Right lung (tissue), 5 donors: Measurements from ENCODE around the gene TMTC2. TPM values are rescaled to one million over a fixed set of nuclear protein-coding genes. Genes with fewer than 3 reads are reported as not detected.
"Not testable (repeated sequence)": the region's sequence is repeated elsewhere in the genome, so short reads cannot be mapped to it uniquely, and the experiment has no call there.

Experiments
- DNase-seq, 2 donors: peaks; one replicate each; pipeline ENCODE4 v3.0.0-alpha.2; 2013
- polyA plus RNA-seq, 5 donors: library from polyadenylated mRNA; unstranded; fragments of 120-200 nt; gene quantifications; one replicate each; pipeline versions ENCODE4 v1.2.1 to v1.2.3, GENCODE V29; 2013; ENCODE audit warnings: inconsistent platforms in 1 of 5, low replicate concordance in 1 of 5; ENCODE audit not compliant: insufficient read length in 5 of 5, insufficient read depth in 1 of 5

TMTC2 gene
- polyA plus RNA-seq, 5 donors, result 19.2 to 48.1 (median 43.6) TPM

DNA sequence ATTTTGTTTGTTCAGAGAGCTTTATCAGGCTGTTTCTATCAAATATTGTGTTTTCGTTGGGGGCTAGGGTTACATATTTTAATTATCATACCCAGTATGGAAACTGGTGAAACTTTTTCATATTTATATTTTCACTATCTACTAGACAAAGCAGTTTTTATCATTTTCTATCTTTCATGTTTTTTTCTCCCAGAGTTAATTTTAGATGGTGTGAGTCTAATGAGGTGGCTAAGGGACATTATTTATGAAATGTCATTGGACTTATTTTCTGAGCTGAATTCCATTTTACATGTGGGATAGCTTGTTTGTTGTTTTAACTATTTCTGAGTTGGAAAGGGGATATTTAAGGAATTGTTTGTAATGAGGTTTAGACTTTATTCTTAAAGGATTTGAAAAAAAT, 100.3 kb downstream of the TMTC2 start:
- DNase-seq, result peak in 1 of 2 donors; percentile 24

DNA sequence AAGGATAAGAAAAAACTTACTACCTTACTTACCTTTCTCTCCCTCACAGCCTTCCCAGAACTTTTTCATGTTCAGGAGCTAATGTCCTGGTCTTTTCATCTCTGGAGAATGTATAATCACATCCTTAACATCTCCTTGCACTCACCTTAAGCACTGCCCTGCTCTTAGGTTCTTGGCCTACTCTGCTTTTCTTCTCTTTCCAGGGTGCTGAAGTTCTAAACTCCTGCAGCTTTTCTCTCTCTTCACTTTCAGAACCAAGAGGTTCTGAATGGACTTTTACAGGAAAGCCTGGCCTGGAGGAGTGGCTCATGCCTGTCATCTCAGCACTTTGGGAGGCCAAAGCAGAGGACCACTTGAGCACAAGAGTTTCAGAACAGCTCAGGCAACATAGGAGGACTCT, 101.9 kb downstream of the TMTC2 start:
- no peak for DNase-seq

DNA sequence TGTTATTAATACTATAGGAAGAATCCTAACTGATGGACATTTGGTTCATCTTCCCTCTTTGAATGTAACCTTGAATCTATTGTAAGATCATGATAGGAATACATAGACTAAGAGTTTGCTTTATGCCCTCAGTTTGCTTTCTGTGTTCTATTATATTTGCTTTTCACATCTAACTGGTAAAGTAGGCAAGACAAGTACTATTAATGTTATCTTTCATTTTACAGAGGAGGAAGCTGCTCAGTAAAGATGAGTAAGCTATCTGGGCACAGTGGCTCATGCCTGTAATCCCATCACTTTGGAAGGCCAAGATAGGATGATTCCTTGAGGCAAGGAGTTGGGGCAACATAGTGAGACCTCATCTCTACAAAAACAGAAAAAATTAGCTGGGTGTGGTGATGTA, 103.0 kb downstream of the TMTC2 start:
- no peak for DNase-seq

DNA sequence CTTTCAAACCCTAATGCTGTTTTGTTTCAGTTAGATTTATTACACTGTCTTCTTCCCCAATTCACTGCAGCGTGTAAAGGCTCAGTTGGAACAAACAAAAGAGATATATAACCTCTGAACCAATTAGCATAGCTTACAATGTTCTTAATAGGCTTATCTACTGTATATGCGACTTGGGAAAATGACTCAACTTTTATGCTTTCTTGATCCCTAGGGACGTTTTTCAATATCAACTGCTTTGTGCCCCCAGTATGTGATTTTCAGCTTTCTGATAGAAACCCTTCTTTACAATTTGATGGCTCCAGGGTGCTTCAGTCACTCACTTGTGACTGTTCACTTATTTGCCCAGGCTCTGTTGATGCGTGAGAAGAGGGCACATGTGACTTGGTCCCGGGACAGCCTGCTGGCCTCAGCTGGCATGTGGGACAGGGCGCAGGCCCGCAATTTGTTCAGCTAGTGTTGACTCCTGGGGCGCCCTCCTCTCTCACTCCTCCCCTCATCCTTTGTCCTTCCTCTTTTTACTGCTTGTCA, 107.1 kb downstream of the TMTC2 start:
- DNase-seq, result no peak

DNA sequence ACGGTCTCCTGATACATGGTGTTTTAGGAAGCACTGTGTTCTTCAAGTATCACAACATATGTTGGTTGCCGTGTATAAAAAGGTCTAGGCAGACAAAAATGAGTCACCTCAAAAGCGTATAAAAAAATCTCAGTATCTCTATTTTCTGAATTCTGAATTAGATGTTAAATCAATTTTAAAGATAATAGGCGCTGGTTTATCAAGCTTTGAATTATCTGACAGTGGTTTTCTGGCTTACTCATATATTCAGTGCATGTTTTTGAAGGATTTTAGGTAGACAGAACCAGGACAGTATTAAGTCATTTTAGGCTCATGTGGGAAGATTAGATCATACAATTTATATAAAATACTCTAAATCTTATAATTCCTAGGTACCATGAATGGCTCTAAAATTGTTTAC, 110.8 kb downstream of the TMTC2 start:
- DNase-seq, result no peak

DNA sequence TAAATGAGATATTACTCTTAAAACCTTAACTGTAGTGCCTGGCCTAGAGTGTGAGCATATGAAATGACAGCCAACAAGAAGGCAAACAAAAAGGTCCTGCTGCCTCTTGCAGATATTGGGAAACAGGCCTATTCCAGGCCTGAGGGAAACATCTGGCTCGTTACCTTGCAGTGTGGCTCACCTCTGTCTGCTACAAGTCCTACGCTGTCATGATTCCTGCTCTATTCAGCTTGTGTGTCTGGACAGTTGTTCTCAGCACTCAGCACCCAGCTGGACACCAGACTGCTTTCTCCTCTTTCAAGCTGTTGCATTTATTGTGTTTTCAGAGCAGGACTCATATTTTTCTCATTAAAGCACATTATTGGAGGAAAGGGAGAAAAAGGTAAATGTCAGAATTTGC, 113.5 kb downstream of the TMTC2 start:
- DNase-seq, result no peak

DNA sequence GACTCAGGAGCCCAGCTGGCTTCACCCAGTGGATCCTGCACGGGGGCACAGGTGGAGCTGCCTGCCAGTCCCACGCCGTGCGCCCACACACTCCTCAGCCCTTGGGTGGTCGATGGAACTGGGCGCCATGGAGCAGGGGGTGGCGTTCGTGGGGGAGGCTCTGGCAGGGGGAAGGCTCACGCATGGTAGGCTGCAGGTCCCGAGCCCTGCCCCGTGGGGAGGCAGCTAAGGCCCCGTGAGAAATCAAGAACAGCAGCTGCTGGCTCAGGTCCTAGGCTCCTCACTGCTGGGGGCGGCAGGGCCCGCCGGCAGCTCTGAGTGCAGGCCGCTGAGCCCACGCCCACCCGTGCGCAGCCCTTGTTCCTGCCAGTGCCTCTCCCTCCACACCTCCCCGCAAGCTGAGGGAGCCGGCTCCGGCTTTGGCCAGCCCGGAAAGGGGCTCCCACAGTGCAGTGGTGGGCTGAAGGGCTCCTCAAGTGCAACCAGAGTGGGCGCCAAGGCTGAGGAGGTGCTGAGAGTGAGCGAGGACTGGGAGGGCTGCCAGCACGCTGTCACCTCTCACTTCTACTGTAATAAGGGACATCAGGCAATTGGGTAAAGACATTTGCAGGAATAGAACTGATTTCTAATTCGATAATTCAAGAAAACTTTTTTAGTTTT, 115.4 kb downstream of the TMTC2 start:
- no peak for DNase-seq

DNA sequence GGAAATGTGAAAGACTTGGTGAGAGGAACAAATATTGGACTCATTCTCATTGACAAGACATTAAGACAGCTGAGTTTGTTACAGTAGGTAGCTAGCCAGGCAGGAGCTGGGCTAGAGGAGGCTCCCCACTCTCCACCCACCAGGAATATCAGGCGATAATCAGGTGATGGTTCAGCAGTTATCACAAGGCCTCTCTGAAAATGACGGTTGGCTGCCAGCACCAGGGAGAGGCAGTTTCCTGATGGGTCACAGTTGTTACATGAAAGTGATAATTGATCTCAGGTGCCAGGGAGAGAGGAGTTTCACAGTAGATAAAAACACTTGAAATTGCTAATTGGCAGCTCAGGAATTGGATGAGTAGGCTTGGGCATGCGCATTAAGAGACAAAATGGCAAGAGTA, 116.5 kb downstream of the TMTC2 start:
- DNase-seq, result no peak

DNA sequence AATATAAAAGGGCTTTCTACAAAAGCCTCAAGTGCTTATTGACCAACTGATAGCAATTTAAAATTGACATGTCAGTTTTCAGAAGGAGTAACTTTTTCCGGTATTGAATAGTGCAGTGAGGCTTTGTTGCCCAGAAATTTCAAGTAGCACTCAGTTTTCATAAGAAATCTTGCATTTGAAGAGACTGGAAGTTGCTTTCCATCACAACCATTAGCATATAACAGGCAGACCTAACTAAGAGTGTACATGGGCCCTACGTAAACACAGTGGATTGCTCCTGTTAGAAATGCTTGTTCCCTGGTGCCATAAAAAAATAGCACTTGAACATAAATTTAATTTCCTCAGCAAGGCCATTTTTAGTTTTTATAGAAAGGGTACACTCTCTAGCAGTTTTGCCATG, 117.9 kb downstream of the TMTC2 start:
- no peak for DNase-seq

DNA sequence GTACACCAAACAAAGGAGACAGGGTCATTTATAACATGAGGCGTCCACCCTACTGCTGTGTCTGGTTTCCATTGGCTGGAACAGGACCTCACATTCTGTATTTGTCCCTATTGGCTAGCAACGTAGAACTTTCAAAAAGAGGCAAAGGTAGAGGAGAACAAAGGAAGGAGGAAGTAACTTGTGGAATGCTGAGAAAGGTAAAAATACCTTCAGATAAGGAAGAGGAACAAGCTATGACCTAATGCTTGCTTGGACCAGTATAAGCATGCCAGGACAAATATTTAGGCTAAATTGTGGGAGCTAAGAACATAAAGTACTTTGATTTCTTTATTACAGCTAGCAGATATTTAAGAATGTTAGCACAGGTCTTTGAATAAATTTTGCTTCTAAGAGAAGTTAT, 118.3 kb downstream of the TMTC2 start:
- DNase-seq, result not testable (repeated sequence)

DNA sequence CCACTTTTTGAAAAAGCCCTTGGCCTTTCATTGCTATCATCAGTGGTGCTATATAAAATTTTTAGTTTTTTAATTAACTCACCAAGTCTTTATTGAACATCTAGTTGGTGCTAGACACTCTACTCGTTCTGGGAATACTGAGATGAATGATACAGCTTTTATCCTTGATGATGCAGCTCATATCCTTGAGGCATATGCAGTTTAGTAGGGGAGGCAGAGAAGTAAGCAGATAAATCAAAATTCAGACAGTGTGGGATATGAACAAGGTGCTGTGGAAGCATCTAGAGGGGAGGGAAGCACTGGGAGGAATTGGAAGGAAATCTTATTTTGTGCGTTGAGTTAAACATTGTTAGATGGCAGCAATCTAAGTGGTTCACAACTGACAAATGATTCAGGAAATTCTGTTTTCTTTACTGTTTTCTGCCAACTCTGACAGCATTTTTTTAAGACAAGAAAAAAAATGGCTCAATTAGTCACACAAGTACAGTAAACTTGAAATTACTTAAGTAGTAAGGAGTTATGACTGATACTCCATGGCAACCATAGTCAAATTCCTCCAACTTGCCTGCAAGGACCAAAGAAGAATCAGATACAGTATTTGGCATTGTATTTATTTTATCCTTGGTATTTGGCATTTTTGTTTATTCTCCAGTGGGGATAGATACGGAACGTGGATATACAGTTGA, 119.2 kb downstream of the TMTC2 start:
- no peak for DNase-seq

DNA sequence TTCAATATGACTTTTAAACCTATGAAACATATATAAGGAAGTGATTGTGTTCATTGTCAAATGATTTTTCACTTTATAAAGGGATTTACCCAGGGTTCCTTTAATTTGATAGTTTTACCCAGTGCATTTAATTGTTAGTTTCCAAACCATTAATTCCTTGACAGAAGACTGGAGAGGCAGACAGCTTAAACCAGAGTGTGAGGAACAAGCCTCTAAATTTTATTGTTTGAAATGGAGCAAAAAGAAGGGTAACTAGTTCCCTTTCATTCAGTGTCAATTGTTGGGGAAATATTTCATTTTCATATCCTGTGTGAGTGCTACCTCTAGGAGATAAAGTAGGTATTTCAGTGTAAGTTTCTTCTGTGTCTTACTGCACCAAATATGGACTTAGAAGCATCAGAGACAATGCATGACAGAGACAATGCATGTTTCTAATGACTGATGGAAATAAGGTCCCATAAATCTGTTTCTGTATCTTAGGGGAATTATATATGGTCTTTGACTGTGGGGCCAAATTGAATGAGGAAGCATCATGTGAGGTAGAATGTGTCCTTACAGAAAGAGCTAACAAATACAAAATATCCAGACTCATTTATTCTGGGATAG, 120.5 kb downstream of the TMTC2 start:
- no peak for DNase-seq

DNA sequence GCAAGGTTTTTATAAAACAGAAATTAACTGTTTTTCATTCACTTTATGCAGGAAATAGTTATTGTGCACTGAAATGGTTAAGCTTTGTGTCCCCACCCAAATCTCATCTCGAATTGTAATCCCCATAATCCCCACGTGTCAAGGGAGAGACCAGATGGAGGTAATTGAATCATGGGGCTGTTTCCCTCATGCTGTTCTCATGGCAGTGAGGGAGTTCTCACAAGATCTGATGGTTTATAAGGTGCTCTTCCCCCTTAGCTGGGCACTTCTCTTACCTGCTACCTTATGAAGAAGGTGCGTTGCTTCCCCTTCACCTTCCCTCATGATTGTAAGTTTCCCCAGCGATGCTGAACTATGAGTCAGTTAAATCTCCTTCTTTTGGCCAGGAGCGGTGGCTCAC, 123.9 kb downstream of the TMTC2 start:
- DNase-seq, result no peak

DNA sequence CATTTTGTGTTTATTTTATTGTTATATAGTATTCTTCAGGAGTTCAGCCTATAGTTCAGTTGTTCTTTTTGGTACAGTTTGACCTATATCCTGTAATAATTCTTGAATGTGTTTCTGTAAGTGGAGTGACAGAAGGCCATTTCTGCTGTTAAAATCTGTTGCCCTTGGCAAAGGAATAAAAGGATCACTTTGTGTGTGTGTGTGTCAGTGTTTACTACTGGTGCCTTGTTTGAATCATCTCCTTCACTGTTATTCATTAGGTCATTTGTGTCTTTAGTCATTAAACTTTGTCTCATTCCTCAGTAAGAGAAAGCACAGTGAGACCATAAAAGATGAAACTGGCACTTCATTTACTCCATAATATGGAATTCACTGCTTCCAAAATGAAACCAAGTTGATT, 130.7 kb downstream of the TMTC2 start:
- DNase-seq, result no peak

DNA sequence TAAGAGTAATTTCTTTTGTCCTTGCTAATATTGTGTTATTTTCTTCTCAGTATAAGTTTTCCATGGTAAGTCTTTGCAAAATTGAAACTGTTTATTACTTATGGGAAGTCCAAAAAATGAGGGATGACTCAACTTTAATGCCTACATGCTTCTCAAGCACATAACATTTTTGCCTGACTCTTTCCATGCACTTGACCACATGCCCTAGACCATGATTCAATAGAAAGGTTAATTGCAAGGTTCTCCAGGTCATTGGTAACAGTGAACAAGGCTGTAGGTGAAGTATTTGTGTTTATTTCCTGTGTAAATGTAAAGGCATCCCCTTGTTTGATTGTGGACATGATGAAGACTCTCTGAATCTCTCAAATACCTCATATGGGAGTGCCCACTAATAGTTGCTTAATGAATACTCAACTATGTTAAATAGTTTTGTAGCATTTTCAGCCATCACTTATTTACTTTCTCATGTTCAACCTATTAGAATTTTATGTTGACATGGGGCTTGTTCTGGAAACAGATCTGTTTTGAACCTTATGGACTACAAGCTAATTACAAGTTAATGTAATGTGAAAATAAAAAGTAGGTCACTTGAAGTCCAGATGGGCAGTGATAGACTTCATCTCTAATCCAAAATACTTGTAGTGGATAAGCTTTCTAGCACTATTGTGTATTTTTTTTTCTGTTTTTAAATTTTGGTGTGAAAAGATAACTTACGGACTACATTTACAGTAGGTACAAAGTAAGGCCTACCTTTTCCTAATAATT, 131.7 kb downstream of the TMTC2 start:
- no peak for DNase-seq

DNA sequence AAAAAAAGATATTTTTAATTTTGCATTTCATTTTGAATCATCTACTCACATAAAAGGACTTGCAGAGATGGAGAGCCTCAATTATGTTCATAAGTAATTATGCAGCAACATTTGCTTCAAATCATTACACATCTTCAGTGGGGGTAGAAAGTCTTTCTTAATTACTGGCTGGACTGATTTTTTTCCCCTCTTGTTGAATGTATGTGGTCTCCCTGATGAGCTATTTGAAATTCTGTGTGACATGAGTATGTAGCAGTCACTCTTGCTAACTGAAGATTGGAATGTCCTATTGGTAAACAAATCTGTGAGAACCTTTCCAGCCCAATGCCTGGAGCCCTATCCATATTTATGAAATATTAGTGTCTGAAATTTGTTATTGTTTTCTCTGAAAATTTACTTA, 139.8 kb downstream of the TMTC2 start:
- DNase-seq, result peak in 1 of 2 donors; percentile 30

DNA sequence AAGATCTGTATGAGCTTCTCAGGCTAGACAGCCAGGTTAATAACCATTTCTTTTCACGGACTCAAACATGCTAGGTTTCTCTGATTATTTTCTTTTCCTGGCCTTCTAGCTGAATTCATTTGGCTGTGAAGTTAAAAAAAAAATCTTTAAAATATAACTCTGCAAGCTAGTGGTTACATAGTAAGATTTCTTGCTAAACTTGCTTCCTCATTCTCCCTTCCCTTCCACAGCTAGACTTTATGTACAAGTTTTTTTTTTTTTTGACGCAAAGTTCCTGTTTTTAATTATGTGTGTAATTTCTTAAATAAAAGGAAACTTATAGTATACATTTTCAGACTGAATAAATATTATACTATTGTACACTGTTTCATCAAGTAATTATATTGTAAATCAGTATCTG, 145.4 kb downstream of the TMTC2 start:
- no peak for DNase-seq

DNA sequence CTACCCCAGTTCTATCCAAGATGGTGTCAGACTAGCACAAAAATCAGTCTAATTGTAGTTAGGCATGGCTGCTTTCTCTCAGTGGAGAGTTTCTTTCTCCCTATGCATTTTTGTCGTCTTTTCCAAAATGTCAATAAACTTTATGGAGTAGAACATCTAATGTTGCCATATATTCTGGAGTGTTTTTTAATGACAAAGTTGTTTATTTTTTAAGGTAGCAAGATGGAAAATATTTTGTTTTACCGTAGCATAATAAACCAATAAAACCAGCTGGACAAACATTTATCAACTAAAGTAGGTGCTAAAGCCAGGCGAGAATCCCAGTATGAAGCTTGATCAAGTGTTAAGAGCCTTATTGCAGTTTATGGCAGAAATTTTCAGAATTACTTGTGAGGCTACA, 146.3 kb downstream of the TMTC2 start:
- DNase-seq, result no peak

DNA sequence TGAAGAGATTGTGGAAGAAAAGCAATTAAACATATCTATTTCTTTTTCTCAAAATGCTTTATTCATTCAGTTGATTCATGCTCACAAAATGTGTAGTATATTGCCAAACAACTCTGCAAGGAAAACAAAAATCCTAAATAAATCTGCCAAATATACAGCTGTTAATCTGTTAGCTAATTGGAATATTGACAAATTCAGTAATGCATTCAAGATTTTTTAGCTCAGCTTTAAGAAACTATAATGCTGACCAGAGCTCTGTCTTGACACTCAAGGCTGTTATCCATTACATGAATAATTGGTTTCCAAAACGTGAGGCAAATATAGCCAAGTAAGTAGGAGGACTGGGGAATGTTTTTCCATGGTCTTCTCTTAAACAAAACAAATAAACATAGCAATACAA, 146.8 kb downstream of the TMTC2 start:
- DNase-seq, result no peak

DNA sequence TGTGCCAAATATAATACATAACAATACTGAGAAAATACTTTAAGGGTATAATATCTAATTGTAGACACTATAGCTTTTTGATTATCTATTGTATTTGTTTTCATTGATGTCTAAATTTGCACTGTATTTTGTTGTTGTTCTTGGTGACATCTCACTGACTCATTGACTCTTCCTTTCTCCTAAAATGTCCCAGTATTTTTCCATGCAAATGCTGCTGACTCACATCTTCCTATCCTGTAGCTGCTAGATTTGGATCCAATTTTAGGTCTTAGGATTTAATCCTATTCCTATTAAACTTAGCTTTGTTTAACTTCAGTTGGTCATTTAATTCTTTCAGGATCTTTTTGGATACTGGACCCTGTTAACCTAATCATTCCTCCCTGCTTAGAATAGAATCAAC, 148.5 kb downstream of the TMTC2 start:
- DNase-seq, result no peak

DNA sequence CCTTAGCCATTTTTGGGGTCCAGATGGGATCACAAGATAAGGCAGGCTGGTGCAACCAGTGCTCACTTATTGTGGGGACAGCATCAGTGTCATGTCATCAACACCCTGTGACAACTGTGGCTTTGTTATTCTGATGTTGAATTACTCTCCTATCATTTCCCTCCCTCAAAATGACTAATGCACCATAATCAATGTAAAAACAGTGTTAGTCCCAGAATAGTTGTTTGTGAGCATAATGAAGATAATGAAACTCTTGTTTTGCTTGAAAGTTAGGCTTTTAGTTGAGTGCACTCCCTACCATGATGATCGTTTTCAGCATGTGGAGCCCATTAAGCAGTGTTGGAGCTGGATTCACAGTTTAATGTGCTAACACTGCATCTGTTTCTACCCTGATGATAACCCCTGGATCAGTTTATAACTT, 151.4 kb downstream of the TMTC2 start:
- no peak for DNase-seq

DNA sequence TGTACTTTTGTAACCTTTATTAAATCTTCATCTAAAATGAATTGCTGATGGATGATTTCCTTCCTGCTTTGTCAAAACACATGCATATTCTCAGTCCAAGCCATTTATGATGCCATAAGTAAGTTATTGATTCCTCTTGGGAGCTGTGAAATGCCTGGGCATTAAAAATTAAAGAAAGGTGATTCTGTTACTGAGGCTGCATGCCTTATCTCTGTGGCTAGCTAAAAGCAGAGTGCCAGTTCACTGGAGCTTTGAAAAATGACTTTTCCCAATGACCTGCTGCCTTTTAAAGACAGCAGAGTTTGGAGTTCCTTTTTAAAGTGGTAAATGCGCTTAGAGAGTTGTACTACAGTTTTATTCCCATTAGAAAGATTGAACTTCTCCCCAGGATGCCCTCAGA, 152.1 kb downstream of the TMTC2 start:
- no peak for DNase-seq
